ENCODE results near the gene GAS2. TPM values are rescaled to one million over a fixed set of nuclear protein-coding genes. Genes with fewer than 3 reads are reported as not detected.

GAS2 gene
- polyA plus RNA-seq, 1 of the 3 experiments (the other 2 are of a cell fraction) = 0.72 TPM

GRCh38 chr11:22829231-22830081 is 163.0 kb downstream of the GAS2 start, which contains the start of gene SVIP:
Gene SVIP, minus strand, starts transcription at chr11:22829801. Its CDS starts 53 bp downstream, at chr11:22829748.
- Histone ChIP-seq H3K4me2 (peak within 1 kb of the TSS; percentile 74), H3K9ac (peak within 1 kb of the TSS; percentile 78), H3K79me2 (ENCODE audit: insufficient read depth) (peaks cover 7% of the 10 kb centered on the region), H3K36me3 (replicated peaks in 1 of 2; ENCODE audit: control insufficient read depth in 1 of 2, insufficient read depth in 2 of 2, low read length in 1 of 2) (peaks cover 22 to 27% of the 10 kb centered on the region in 2 experiments), H2AFZ (ENCODE audit: low read depth) (peak within 1 kb of the TSS; percentile 77), H3F3A (replicated peaks; ENCODE audit: insufficient read depth) (no peaks in the 10 kb centered on the region), H3K9me3 (no peaks in the 10 kb centered on the region), H3K27ac (ENCODE audit: low read depth in 2 of 2, low read length in 1 of 2) (peak within 1 kb of the TSS; percentile 51 to 79), H4K20me1 (ENCODE audit: insufficient read depth) (no peaks in the 10 kb centered on the region), H3K27me3 (ENCODE audit: insufficient read depth) (no peaks in the 10 kb centered on the region), H3K9me2 (no peaks in the 10 kb centered on the region), H3K4me3 (ENCODE audit: low read depth in 2 of 2, low read length in 1 of 2) (peak within 1 kb of the TSS; percentile 83 to 96), H3K4me1 (ENCODE audit: control insufficient read depth in 1 of 2, insufficient read depth in 2 of 2, low read depth in 1 of 2, low read length in 1 of 2) (peaks cover 0 to 7% of the 10 kb centered on the region in 2 experiments; a peak in 2 of 4 replicates)
- ChIA-PET CTCF (interaction anchor here (0.6 to 1.5 kb wide), 14 partner anchors 9 to 911 kb away, joined by 3 to 9 read pairs (median 4); no protein-coding TSS in a partner anchor), POLR2A (no interaction called here)
- DNase-seq = peak; percentile 94
- WGBS (ENCODE audit: low lambda C conversion rate) = 1% methylated on average over 48 of the region's 79 CpGs
- TF ChIP-seq PBX3 (IDR thresholded peaks at IDR 0.05) = no peak
- TF ChIP-seq MXI1 (IDR thresholded peaks at IDR 0.05; ENCODE audit: low read depth, low read length) = peak; percentile 68
- TF ChIP-seq FOXJ3 (CRISPR knock-in tag; IDR thresholded peaks at IDR 0.05) = no peak
- no peak for TF ChIP-seq YY1 (IDR thresholded peaks at IDR 0.05; ENCODE audit: low read depth)
- TF ChIP-seq SIN3A (IDR thresholded peaks at IDR 0.05; ENCODE audit: borderline replicate concordance, low read depth, low read length) = peak; percentile 65; the same call in 1 of the 2 replicates
- no peak for TF ChIP-seq TAF1 (IDR thresholded peaks at IDR 0.05; ENCODE audit: borderline replicate concordance, low read depth, low read length)
- no peak for TF ChIP-seq RXRA (IDR thresholded peaks at IDR 0.05; ENCODE audit: borderline replicate concordance, low read depth)
- TF ChIP-seq RAD21 (IDR thresholded peaks at IDR 0.05; ENCODE audit: low read length) = peak; percentile 50
- TF ChIP-seq FOSL2 (IDR thresholded peaks at IDR 0.05; ENCODE audit: borderline replicate concordance, low read depth) = no peak
- TF ChIP-seq REST (IDR thresholded peaks at IDR 0.05; ENCODE audit: low read depth, low read length) = no peak
- no peak for TF ChIP-seq FOXM1 (IDR thresholded peaks at IDR 0.05; ENCODE audit: low read depth)
- TF ChIP-seq USF1 (IDR thresholded peaks at IDR 0.05; ENCODE audit: borderline replicate concordance, low read depth) = no peak
- peak; percentile 70 for TF ChIP-seq GABPA (IDR thresholded peaks at IDR 0.05; ENCODE audit: low read depth)
- no peak for TF ChIP-seq MEF2A (IDR thresholded peaks at IDR 0.05; ENCODE audit: borderline replicate concordance, low read depth)
- TF ChIP-seq GATA2 (CRISPR knock-in tag; IDR thresholded peaks at IDR 0.05) = no peak
- TF ChIP-seq RFX5 (IDR thresholded peaks at IDR 0.05; ENCODE audit: low read length) = no peak
- no peak for TF ChIP-seq USF2 (IDR thresholded peaks at IDR 0.05; ENCODE audit: borderline replicate concordance, low read depth, low read length)
- no peak for TF ChIP-seq IRF3 (IDR thresholded peaks at IDR 0.05; ENCODE audit: low read depth, low read length)
- peak; percentile 78 for TF ChIP-seq RCOR1 (IDR thresholded peaks at IDR 0.05; ENCODE audit: low read length)
- no peak for TF ChIP-seq JUND (IDR thresholded peaks at IDR 0.05)
- TF ChIP-seq NRF1 (IDR thresholded peaks at IDR 0.05; ENCODE audit: low read depth, low read length) = peak; percentile 69
- peak; percentile 99 for TF ChIP-seq CHD2 (IDR thresholded peaks at IDR 0.05; ENCODE audit: low read length, partially characterized antibody)
- no peak; the same call in 1 of the 2 replicates for TF ChIP-seq POLR2AphosphoS5 (IDR thresholded peaks at IDR 0.05; ENCODE audit: low read depth, low read length)
- TF ChIP-seq TCF12 (IDR thresholded peaks at IDR 0.05) = peak; percentile 46; the same call in 1 of the 2 replicates
- no peak for TF ChIP-seq EZH2phosphoT487 (IDR thresholded peaks at IDR 0.05; ENCODE audit: borderline replicate concordance, low read depth)
- peak; percentile 45; the same call in 1 of the 2 replicates for TF ChIP-seq ELF1 (IDR thresholded peaks at IDR 0.05)

All from SK-N-SH (cell line).